Activated CD4-positive, alpha-beta T cell treated with anti-CD3 and anti-CD28 coated beads, Interleukin-2, Interleukin-6, amounts not matched to agents 100 ng/mL and 50 ng/mL, durations not matched to agents 16 hours and 8 hours (primary cell): ENCODE results near the gene SYT1.
"Not testable (repeated sequence)": the region's sequence is repeated elsewhere in the genome, so short reads cannot be mapped to it uniquely, and the experiment has no call there.

ENCODE experiments used
- DNase-seq: peaks from one replicate; pipeline ENCODE4 v3.0.0-alpha.2; 2020

The SYT1 gene

DNA sequence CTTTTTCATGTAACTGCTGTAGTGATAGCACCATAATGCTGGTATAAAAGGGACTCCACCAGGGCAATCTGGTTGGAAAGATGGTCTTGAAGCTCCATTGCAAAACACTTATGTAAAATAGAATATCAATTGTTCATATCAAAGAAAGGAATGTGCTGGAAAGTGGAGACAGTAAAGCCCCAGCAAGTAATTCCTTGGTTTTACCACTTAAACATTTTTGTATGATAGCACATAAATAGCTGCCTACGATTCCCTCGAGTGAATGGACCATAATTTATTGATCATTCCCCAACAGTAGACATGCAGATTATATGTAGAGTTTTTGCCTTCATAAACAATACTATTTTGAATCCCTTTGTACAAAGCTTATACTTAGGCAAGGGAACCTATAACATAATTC, 550.7 kb downstream of the SYT1 start:
- no peak for DNase-seq

DNA sequence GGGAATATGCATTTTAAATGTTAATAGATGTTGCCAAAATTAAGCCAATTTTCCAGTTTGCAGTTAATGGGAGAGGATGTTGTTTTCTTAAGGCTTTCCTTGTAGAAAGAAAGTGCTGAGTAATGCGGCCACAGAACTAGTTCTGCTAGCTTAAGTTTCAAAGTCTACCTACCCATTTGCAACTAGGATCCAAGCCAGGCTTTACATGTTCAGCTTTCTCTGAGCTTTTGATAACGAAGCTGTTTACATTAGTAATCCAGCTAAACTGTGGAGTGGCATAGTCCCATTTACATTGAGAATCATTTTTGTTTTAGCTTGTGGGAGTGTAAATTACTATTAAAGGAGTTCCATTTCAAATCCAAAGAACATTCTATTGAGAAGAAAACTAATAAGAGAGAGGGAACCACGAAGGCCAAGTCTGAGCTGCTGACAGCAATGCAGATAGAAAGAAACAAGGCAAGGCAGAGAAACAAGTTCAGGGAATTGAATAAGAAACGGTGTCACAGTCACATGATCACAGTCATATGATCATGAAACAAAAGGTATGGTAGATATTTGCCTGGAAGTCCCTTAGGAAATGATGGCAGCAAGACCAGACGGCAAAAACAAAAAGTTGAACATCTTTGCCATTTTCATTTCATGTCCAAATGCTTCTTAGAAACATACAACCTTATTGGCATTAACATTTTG, 551.3 kb downstream of the SYT1 start:
- DNase-seq: no peak

DNA sequence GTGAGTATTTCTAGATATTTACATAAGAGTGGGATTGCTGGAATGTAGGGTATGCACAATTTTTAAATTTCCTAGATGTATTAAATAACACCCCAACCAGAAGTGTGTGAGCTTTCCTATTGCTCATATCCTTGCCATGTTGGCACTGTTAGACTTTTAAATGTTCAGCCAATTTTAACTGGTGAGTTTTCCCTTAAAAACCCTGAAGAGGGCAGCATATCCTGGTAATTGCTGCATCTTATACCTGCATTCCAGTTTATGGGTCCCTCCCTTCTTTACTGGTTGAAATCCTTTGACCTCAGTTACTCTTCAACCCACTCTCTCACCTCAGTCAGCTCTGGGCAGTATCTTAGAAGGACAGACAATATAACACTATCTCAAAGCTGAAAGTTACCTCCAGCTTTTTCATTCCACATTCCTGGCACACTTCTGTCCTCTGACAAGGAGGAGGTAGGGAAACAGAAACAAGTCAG, 555.6 kb downstream of the SYT1 start:
- DNase-seq: peak; percentile 1

DNA sequence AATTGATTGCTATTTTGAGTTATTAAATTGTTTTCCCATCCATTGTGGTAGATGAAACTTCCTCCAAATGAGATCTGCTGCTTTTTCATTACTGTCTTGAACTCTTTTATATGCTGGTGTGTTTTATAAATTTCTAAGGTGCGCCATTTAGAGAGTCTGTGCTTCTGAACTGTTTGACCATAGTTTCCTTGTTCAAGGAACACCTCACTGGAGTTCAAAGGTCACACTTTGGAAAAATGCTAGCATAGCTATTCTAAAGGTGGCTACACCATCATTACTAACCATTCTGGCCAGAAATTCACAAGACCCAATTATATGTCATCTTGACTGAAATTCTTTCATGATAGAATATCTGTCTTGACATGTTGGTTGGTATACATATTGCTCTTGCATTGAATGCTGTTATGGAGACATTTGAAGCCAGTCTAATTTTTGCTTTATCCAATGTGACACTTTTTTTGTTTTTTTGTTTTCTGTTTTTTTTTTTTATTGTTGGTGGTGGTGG, 556.7 kb downstream of the SYT1 start:
- DNase-seq: no peak

DNA sequence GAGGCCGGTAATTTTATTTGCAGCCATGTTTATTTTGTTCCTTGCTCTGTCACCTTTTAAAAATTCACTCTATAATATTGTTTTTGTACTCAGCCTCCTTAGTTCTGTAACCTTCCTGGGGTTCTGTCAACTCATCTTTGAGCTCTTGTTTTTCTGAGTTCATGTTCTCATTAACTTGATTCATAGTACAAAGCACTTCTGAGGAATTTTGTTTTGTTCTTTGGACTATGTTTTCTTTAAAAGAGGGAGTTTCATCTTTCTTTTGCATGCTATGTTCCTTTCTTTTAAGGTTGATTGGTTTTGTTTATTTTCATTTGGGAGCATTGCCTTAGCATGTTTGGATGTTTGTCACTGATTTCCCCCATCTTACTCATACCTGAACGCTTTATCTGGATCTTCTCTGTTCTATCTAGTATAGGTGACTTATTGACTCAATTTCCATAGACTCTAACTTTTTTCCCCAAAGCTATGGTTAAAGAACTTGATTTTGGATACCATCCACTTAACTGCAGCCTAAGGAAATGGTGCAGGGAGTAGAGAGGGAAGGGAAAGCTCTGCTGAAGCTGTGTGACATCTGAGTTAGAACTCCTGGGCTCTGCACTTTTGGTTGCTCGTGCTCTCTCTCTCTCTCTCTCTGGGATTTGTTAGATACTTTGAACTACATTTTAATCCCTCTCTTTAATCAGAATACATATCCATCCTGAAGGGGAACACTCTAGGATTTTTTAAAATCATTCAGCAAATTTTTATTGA, 557.7 kb downstream of the SYT1 start:
- DNase-seq: no peak

DNA sequence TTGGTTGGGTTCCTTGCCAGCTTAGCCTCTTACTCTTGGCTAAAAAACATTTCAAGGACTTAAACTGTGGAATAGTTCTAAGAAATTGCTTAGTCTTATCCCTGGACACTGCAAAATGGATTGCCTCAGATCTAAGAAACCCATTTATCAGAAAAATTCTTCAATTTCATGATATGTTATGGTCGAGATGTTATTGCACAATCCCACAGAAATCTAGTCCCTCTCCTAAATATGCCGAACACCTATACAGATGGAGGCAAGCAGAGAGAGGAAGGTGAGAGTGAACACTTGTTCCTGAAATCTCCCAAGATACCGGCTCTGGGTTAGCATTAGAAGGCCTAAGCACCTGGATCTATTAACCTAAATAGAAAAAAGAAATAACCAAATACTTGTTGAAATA, 559.0 kb downstream of the SYT1 start:
- DNase-seq: no peak

DNA sequence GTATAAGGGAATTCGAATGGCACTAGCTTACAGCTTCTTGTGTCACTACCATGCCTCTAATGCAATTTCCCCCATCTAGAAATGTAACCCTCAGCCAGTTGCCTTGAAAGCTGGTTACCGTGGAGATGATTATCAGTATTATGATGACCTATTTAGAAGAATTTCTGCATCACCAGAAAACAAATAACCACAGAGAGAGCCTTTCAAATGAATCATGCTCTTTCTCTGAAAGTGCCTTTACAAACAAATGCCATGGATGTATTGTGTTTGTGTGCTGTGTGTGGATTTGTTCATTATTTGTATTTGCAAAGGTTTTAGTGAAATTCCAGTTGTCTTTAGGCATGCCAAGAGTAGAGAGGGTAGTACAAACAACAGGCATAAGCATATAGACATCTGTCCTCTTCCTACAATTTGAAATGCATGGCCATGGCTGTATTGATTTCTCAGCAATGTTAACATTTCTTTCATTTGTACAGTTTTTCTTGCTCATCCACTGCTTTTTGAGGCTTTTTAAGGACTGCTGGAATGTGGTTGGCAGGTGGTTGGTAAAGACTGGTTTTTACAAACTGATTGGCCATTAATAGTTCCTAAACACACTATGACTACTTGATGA, 559.6 kb downstream of the SYT1 start:
- no peak for DNase-seq

DNA sequence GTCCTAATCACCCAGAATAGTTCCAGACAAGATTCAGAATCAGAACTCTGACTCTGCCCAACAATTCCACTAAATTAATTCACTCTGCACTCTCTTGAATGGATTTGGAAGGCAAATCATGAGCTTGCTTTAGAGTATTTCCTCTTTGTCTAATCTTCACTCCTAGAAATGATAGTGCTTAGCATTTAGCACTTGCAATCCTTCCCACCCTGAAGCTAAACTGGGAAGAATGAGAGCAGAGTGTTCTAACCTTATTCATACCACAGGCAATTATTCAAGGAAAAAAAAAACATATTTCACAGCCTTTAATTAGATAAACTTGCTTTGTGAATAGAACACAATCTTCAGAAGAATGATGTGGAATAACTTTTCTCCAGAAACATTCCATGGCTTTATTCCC, 561.5 kb downstream of the SYT1 start:
- no peak for DNase-seq

DNA sequence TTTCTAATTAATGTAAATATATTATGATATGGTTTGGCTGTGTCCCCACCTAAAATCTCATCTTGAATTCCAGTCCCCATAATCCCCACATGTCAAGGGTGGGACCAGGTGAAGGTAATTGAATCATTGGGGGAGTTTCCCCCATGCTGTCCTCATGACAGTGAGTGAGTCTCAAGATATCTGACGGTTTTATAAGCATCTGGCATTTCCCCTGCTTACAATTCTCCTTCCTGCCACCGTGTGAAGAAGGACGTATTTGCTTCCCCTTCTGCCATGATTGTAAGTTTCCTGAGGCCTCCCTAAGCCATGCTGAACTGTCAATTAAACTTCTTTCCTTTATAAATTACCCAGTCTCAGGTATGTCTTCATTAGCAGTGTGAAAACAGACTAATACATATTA, 562.2 kb downstream of the SYT1 start:
- not testable (repeated sequence) for DNase-seq

DNA sequence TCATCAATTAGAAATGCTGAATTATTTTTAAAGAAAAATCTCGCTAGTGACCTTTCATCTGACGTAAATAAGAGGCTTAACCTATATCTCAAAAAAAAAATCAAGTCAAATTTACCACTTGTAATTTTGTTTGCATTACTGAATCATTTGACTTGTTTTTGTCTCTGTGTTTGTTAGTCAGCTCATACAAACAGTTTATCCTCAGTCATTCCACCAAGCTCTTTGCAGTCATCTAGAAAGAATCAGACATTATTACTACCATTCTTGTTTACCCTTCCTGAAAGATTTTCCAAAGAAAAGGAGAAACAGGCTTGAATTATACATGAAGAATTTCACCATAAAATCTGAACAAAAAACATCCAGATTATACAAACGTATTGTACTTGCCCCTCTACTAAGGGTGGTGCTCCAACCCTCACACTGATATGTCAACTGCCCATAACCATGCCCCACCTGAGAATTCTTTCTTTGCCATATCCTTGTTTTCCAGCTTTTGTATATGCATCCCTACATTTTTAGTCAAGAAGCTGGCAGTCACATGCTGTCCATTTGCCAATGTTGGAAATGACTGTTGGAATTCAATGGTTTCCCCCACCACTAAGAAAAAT, 569.0 kb downstream of the SYT1 start:
- no peak for DNase-seq

DNA sequence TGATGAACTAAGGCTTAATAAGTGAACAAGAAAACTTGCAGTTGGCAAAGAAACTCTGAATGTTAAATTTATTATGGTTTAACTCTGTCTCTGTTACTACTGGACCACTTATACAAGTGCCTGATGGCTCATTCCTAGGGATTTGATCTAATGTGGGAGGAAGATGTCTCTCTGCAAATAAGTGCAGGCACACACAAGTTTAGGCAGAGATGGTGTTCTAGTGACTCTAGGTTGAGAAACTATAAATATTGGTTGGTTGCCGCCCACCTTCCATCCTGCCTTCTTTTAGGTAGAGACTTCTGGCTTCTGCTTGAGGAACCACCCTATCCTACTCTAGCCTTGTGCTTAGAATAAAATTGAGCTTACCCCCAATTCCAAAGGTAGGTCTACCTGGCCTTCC, 570.0 kb downstream of the SYT1 start:
- DNase-seq: no peak

DNA sequence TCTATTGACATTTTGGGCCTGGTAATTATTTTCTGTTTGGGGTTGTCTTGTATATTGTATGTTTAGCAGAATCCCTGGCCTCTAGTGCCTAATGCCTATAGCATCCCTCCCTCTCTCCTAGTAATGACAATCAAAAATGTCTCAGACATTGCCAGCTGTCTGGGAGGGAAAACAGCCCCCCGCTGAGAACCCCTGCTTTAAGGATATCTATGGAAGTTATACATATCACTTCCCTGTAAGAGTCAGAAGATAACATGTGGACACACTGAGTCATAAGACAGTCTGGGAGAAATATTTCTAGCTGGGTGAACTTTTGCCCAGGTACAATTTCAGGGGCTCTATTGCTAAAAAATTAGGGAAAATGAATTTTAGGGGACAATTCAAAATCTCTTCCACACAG, 571.2 kb downstream of the SYT1 start:
- DNase-seq: no peak

DNA sequence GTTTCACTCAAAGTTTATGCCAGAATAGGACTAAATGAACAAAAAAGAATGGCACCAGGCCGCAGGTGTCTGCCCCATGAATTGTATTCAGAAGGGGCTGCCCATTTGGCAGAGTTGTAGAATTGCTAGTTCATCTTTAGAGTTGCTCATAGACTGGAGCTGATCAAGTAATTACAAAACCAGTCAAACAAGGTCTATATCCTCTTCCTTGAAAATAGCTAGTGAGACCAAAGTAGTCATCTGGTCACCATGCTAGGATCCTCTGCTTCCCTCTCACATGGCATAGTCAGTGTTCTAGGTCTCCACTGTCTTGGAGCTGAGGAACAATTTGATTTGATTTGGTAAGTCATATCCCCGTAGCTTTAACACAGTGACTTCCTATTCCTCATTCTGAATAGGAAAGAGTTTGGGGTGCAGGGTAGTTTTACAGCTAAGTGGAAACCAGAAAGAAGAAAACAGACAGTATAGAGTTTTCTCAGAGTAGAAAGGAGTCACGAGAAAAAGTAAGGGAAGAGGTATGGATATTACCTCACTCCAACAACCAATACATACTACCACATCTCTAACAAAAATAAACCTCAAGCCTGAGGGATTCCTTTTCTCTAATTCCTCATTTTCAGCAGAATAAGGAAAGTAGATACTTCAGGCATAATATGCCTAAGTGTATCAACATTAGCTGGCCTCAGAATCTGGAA, 574.1 kb downstream of the SYT1 start:
- DNase-seq: no peak

DNA sequence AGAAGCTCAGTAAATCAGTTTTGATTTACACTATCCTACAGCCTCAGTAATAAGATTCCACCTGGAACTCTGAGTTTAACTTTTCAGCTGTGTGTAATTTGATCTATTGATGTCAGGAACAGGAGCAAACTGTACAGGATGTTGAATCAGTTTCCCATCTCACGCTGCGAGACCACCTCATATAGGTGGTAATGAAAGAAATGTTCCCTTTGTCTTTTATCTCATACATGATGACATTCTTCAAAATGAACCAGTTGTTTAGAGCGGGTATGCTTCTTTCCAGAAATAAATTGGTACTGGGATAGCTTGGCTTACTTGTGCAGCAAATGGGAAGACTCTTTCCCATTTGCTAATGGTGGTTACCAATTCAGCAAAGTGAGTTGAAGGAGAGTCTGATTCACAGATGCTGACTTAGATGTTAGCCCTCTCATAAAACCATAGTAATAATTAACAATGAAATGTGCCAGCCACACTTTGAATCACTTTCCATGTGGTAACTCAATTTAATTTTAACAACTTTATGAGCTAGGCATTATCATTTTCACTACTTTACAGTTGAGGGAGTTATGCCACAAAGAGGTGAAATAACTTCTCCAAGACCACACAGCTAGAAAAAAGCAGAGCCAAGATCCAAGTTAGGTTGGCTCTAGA, 574.7 kb downstream of the SYT1 start:
- no peak for DNase-seq

DNA sequence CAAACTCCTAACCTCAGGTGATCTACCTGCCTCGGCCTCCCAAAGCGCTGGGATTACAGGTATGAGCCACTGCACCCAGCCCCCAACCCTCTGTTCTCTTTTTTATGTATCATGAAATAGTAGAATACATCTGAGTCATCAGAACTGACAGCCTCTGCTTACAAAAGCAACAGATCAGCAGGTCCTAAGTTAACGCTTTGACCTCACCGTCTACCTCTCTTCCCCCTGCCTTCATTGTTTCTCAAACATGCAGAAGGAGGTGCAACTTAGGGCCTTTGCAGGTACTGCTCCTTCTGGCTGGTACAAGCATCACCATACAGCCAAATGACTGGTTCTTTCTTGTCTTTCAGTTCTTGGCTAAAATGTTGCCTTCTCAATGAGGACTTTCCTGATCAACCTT, 577.0 kb downstream of the SYT1 start:
- no peak for DNase-seq

DNA sequence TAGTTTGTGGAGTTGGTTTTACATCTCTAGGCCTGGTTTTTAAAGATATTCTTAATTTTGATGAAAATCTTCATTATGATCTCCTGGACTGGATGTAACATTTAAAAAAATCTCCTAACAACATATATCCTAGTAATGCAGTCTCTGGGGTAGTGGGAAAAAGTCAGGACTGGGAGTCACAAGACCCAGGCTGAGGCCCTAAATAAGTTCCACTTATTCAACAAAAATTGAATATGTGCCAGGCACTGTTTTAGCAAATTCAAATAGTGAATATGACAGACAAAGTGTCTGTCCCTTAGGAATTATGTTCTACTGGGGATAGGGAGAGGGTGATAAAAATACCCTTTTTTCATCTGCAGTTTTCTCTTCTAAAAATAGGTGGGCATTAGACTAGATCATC, 577.8 kb downstream of the SYT1 start:
- DNase-seq: no peak

DNA sequence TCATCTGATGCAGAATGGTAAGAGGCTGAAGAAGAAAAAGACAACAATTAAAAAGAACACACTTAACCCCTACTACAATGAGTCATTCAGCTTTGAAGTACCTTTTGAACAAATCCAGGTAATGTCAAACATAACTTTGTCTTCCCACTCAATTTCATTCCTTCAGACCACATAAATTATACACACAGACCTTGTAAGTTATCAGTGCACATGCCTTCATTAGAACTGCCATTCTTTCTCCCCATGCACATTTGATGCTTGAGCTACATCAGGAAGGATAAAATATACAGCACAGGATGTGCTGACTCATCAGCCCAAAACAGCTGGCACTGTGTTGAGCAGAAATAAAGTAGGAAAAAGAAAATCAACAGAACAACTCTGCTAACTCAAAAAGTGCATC, 579.5 kb downstream of the SYT1 start:
- DNase-seq: no peak

DNA sequence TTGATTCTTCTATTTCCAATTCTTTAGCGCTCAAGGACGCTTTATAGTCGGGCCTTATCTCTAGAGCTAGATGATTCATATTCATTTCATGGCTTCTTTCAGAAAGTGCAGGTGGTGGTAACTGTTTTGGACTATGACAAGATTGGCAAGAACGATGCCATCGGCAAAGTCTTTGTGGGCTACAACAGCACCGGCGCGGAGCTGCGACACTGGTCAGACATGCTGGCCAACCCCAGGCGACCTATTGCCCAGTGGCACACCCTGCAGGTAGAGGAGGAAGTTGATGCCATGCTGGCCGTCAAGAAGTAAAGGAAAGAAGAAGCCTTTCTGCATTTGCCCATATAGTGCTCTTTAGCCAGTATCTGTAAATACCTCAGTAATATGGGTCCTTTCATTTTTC, 584.2 kb downstream of the SYT1 start:
- DNase-seq: no peak

DNA sequence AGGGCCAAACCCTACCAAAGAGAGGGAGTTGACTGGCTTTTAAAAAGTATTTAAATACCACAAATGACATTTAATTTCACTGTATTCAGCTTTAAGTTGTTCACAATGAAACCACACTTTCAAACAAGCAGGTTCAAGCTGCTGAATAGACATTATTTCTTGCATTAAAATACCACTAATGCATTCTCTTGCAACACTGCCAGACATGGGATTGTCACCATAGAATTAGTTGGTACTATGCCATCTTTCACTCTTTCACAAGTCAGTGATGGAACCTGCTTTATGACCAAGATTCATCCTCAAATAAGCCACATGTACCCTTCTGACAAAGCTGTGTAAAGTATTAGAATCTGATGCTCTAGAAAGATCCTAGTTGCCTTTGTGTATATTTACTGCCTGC, 586.8 kb downstream of the SYT1 start:
- no peak for DNase-seq

DNA sequence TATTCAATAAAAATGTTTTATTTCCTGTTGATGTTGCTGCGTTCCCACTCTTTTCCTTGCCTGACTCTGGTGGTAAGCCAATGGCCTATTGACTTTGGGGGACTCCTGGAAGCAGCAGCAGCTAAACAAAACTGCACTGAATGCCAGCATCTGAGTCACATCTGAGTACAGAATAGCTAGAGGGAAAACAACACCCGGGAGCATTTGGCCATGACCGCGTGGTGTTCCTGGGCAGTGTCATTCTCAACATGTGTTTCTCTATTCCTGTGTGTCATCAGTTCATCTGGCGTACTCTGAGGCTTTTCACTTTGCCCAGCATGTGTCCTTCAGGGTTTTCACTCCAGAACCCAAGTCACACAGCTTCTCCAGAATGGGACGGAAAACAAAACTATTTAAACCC, 587.4 kb downstream of the SYT1 start:
- DNase-seq: no peak

DNA sequence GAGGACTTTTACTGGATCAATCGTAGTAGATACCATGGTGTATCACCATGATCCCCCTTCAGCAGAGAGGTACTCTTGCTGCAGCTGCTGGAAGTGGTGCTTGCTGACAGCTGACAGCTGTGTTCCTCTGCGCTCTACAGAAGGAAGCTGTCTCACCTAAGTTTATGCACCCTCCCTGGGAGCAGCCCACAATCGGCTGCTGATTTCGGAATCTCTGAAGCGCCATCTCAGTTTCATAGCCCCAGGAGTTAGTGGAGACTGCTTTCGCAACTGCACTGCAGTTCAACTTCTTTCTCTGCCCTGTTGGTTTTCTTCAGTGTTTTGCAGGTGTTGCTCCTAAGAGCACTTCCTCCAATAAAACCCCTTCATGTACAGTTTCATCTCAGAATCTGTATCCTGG, 588.3 kb downstream of the SYT1 start:
- no peak for DNase-seq

DNA sequence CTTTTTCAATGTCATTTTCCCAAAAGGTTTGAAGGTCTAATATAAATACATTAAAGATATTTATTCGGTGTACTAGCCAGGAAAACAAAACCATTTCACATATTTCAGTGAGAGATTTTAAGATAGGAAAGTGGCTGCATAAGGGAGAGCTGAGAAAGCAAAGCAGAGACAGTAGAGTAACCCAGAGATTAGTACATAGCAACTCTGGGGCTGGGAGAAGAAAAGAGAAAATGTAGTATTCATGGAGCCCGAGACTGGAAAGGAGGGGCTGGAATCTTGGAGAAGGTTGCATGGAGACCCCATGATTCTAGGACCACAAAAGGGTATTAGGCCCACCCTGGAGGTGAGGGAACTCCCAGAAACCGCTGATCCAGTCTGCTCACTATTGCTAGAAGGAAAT, 589.2 kb downstream of the SYT1 start:
- no peak for DNase-seq
